ENCODE results near the gene ATP5ME. TPM values are rescaled to one million over a fixed set of nuclear protein-coding genes. Genes with fewer than 3 reads are reported as not detected.
"Not testable (repeated sequence)": the region's sequence is repeated elsewhere in the genome, so short reads cannot be mapped to it uniquely, and the experiment has no call there.

The ATP5ME gene
- polyA plus RNA-seq, 1 donor, result 477 TPM

DNA sequence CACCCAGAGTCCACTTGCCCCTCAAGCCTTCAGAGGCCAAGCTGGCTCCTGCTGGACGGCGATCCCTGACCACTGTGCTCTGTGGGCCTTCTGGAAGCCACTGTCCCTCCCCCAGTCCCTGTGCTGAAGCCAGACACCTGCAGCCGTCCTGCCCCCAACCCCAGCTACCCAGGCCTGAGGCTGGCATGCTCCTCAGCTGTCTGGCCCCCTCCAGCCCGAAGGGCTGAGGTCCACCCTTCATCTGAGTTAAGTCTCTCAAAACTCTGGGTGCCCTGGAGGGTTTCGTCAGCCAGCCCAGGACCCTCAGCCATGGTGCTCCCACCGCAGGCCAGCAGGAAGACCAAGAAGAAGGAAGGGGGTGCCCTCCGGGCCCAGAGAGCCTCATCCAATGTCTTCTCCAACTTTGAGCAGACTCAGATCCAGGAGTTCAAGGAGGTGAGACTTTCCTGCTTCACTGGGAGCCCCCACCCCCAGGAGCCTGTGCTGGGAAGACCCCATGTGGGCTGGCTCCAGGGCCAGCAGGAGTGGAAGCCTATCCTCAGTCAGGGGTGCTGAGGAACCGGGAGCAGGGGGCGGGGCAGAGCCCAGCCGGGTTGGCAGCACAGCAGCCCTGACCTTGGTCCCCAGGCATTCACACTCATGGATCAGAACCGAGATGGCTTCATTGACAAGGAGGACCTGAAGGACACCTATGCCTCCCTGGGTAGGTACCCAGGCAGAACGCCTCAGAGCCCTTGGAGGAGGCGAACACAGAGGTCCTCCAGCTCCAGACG, 4.4 kb upstream of the ATP5ME start:
- no peak for DNase-seq
- H3K9me3 ChIP-seq (ENCODE audit: control insufficient read depth, low read depth, low read length), result peaks cover 4% of the 10 kb centered on the region
- no peaks in the 10 kb centered on the region for H3K27me3 ChIP-seq (ENCODE audit: control insufficient read depth, insufficient read depth, low read length)
- H3K4me1 ChIP-seq (ENCODE audit: control insufficient read depth, insufficient read depth, low read length), result peaks cover 47% of the 10 kb centered on the region
- H3K36me3 ChIP-seq (ENCODE audit: control insufficient read depth, insufficient read depth, low read length), result no peaks in the 10 kb centered on the region
- no peak overlapping the region for H3K4me3 ChIP-seq (ENCODE audit: low read length)
- no peak overlapping the region for H3K27ac ChIP-seq (ENCODE audit: low read length)
- WGBS (ENCODE audit: insufficient coverage, low lambda C conversion rate), result no CpG with 5 or more reads among the region's 14 CpGs

DNA sequence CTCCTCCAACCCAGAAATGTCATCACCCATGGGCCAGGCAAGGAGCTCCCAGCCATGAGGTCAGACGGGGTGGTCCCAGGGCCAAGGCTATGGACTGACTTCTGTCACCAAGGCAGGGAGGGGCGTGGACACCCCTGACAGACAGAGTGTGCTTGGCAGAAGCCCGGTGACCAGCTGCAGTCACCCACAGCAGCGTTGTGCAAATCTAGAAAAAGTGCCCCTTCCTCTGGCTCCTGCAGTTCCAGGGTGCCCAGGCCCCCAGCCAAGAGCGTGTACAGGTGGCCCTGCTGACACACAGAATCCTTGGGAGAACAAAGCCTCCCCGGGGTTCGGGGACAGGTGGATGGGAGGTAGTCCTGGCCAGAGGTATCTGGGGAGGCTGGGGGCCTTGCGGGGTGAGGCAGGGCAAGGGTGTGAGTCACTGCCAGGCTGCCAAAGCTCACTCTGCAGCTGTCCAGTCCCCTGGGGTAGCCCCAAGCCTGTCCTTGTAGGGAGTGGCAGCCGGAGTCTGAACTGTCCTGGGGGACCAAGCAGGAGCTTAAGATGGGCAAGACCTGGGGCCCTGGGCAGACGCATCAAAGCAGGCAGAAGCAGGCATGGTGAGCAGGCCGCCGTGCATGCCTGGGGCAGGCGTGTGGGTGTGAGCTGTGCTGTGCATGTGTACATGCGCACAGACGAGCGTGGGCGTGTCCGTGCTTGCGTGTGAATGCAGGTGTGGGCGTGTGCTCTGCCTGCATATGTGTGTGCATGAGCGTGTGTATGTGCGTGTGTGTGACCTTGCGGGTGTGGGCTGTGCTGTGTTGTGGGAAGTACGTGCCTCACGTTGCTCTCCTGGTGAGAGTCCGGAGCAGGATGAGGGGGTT, 3.6 kb upstream of the ATP5ME start:
- Histone ChIP-seq H3K4me1 (ENCODE audit: control insufficient read depth, insufficient read depth, low read length) (peaks cover 51% of the 10 kb centered on the region), H3K36me3 (ENCODE audit: control insufficient read depth, insufficient read depth, low read length) (peaks cover 5% of the 10 kb centered on the region), H3K9me3 (ENCODE audit: control insufficient read depth, low read depth, low read length) (peaks cover 4% of the 10 kb centered on the region), H3K27me3 (ENCODE audit: control insufficient read depth, insufficient read depth, low read length) (no peaks in the 10 kb centered on the region), H3K4me3 (ENCODE audit: low read length) (no peak overlapping the region), H3K27ac (ENCODE audit: low read length) (no peak overlapping the region)
- no CpG with 5 or more reads among the region's 26 CpGs for WGBS (ENCODE audit: insufficient coverage, low lambda C conversion rate)
- DNase-seq, result no peak

GRCh38 chr4:676871-677235, 2.8 kb upstream of the ATP5ME start:
- no peak overlapping the region for H3K4me3 ChIP-seq (ENCODE audit: low read length)
- H3K27me3 ChIP-seq (ENCODE audit: control insufficient read depth, insufficient read depth, low read length), result no peaks in the 10 kb centered on the region
- DNase-seq, result no peak
- peaks cover 4% of the 10 kb centered on the region for H3K9me3 ChIP-seq (ENCODE audit: control insufficient read depth, low read depth, low read length)
- peaks cover 46% of the 10 kb centered on the region for H3K4me1 ChIP-seq (ENCODE audit: control insufficient read depth, insufficient read depth, low read length)
- no CpG with 5 or more reads among the region's 8 CpGs for WGBS (ENCODE audit: insufficient coverage, low lambda C conversion rate)
- no peak overlapping the region for H3K27ac ChIP-seq (ENCODE audit: low read length)
- H3K36me3 ChIP-seq (ENCODE audit: control insufficient read depth, insufficient read depth, low read length), result peaks cover 13% of the 10 kb centered on the region

GRCh38 chr4:675980-676870, 2.1 kb upstream of the ATP5ME start:
- Histone ChIP-seq H3K27ac (ENCODE audit: low read length) (no peak overlapping the region), H3K9me3 (ENCODE audit: control insufficient read depth, low read depth, low read length) (peaks cover 4% of the 10 kb centered on the region), H3K27me3 (ENCODE audit: control insufficient read depth, insufficient read depth, low read length) (no peaks in the 10 kb centered on the region), H3K4me3 (ENCODE audit: low read length) (no peak overlapping the region), H3K36me3 (ENCODE audit: control insufficient read depth, insufficient read depth, low read length) (peaks cover 19% of the 10 kb centered on the region), H3K4me1 (ENCODE audit: control insufficient read depth, insufficient read depth, low read length) (peaks cover 44% of the 10 kb centered on the region)
- no CpG with 5 or more reads among the region's 19 CpGs for WGBS (ENCODE audit: insufficient coverage, low lambda C conversion rate)
- no peak for DNase-seq

DNA sequence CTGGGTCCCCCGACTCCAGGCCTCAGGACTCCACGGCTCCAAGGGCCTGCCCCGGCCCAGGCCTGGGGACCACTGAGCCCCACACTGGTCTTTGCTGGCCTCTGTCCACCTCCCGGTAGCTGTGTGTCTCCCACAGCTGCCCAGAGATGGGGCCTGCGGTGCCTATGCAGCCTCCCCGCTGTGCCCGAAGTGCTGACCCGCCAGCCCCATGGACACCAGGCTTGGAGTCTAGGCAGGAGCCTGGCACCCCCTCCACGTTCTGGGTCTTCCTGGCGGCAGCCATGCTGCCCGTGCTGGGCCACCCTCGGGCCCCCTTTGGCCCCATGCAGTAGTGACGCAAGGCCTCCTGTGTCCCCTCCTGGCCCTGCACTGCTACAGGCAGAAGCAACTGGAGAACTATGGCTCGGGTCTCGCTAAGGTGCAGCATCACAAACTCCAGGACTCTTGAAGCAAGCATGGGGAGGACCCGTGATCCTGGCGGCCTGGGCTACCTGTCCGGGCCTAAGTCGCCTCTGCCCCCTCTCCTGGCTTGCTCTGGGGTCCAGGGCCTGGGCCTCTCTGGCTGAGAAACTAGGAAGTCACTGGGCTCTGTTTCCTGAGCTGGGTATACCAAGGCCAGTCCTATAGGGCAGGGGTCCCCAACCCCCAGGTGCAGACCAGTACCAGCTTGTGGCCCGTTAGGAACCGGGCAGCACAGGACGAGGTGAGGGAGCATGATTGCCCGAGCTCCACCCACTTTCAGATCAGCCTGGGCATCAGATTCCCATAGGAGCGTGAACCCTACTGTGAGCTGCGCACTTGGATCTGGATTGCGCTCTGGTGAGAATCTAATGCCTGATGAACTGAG, 1.2 kb upstream of the ATP5ME start:
- no peaks in the 10 kb centered on the region for H3K27me3 ChIP-seq (ENCODE audit: control insufficient read depth, insufficient read depth, low read length)
- peak overlapping the region; percentile 90 for H3K4me3 ChIP-seq (ENCODE audit: low read length)
- no peaks in the 10 kb centered on the region for H3K9me3 ChIP-seq (ENCODE audit: control insufficient read depth, low read depth, low read length)
- H3K4me1 ChIP-seq (ENCODE audit: control insufficient read depth, insufficient read depth, low read length), result peaks cover 36% of the 10 kb centered on the region
- peaks cover 25% of the 10 kb centered on the region for H3K36me3 ChIP-seq (ENCODE audit: control insufficient read depth, insufficient read depth, low read length)
- DNase-seq, result no peak
- WGBS (ENCODE audit: insufficient coverage, low lambda C conversion rate), result no CpG with 5 or more reads among the region's 26 CpGs
- H3K27ac ChIP-seq (ENCODE audit: low read length), result peak overlapping the region; percentile 77

GRCh38 chr4:673349-674091, 556 bp downstream of the ATP5ME start:
- Histone ChIP-seq H3K4me1 (ENCODE audit: control insufficient read depth, insufficient read depth, low read length) (peaks cover 36% of the 10 kb centered on the region), H3K27ac (ENCODE audit: low read length) (peak overlapping the region; percentile 79), H3K4me3 (ENCODE audit: low read length) (peak overlapping the region; percentile 59), H3K27me3 (ENCODE audit: control insufficient read depth, insufficient read depth, low read length) (no peaks in the 10 kb centered on the region), H3K36me3 (ENCODE audit: control insufficient read depth, insufficient read depth, low read length) (peaks cover 25% of the 10 kb centered on the region), H3K9me3 (ENCODE audit: control insufficient read depth, low read depth, low read length) (no peaks in the 10 kb centered on the region)
- WGBS (ENCODE audit: insufficient coverage, low lambda C conversion rate), result no CpG with 5 or more reads among the region's 55 CpGs
- peak in 1 of 2 donors; percentile 84 for DNase-seq

DNA sequence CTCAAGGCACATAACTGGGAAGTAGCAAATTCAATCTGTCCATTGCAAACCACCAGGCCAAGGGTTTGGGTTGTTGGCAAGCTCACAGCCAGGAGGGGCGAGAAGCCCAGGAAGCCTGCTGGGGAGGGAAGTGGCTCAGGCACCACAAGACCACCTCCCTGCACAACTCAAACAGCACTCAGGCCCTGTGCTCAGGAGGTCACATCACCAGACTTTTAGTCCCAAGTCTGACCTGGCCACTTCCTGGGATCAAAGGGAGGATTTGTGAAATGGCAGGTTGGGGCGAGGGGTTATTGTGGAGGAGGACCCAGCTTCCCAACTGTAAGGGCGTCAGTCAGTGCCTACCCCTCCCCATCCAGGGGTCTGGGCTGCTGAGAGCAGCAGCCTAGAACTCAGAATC, 2.3 kb downstream of the ATP5ME start:
- Histone ChIP-seq H3K4me1 (ENCODE audit: control insufficient read depth, insufficient read depth, low read length) (peaks cover 21% of the 10 kb centered on the region), H3K27me3 (ENCODE audit: control insufficient read depth, insufficient read depth, low read length) (no peaks in the 10 kb centered on the region), H3K36me3 (ENCODE audit: control insufficient read depth, insufficient read depth, low read length) (peaks cover 25% of the 10 kb centered on the region), H3K4me3 (ENCODE audit: low read length) (no peak overlapping the region), H3K9me3 (ENCODE audit: control insufficient read depth, low read depth, low read length) (no peaks in the 10 kb centered on the region), H3K27ac (ENCODE audit: low read length) (no peak overlapping the region)
- DNase-seq, result no peak
- no CpG with 5 or more reads among the region's 3 CpGs for WGBS (ENCODE audit: insufficient coverage, low lambda C conversion rate)

DNA sequence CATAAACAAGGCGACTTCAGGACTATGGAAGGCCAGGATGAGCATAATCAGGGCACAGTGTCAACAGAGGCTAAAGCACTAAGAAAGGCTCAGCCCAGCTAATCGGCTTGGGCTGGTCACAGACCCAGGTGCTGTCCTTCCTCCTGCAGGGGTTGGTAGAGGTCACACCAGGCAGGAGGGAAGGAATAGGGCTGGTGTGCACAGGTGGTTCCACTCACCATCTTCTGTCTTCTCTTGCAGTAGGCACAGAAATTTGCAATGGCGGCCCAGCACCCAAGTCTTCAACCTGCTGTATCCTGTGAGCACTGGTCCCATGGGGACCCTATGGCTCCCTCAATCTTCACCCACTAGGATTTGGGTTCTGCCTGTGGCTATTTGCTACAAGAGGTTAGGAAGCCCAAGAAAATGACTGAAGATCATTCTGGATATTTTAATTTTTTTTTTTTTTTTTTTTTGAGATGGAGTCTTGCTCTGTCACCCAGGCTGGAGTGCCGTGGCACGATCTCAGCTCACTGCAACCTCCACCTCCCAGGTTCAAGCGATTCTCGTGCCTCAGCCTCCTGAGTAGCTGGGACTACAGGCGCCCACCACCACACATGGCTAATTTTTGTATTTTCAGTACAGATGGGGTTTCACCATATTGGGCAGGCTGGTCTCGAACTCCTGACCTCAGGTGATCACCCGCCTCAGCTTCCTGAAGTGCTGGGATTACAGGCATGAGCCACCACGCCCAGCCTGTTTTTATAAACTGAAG, 4.1 kb downstream of the ATP5ME start:
- Histone ChIP-seq H3K4me1 (ENCODE audit: control insufficient read depth, insufficient read depth, low read length) (peaks cover 10% of the 10 kb centered on the region), H3K36me3 (ENCODE audit: control insufficient read depth, insufficient read depth, low read length) (peaks cover 25% of the 10 kb centered on the region)
- WGBS (ENCODE audit: insufficient coverage, low lambda C conversion rate), result 100% methylated on average over 1 of the region's 11 CpGs
- not testable (repeated sequence) for H3K27ac ChIP-seq (ENCODE audit: low read length); H3K4me3 ChIP-seq (ENCODE audit: low read length); H3K27me3 ChIP-seq (ENCODE audit: control insufficient read depth, insufficient read depth, low read length); H3K9me3 ChIP-seq (ENCODE audit: control insufficient read depth, low read depth, low read length); DNase-seq

GRCh38 chr4:668219-668618, 5.9 kb downstream of the ATP5ME start:
- H3K36me3 ChIP-seq (ENCODE audit: control insufficient read depth, insufficient read depth, low read length), result peaks cover 25% of the 10 kb centered on the region
- H3K4me3 ChIP-seq (ENCODE audit: low read length); H3K27me3 ChIP-seq (ENCODE audit: control insufficient read depth, insufficient read depth, low read length); DNase-seq; H3K27ac ChIP-seq (ENCODE audit: low read length); H3K9me3 ChIP-seq (ENCODE audit: control insufficient read depth, low read depth, low read length); H3K4me1 ChIP-seq (ENCODE audit: control insufficient read depth, insufficient read depth, low read length): not testable (repeated sequence)
- WGBS (ENCODE audit: insufficient coverage, low lambda C conversion rate), result 100% methylated on average over 4 of the region's 6 CpGs
